SK-N-SH (cell line): Measurements from ENCODE around the gene HP1BP3. TPM values are rescaled to one million over a fixed set of nuclear protein-coding genes. Genes with fewer than 3 reads are reported as not detected.
"Not testable (repeated sequence)": the region's sequence is repeated elsewhere in the genome, so short reads cannot be mapped to it uniquely, and the experiment has no call there.

ENCODE experiments used
- CTCF ChIA-PET: fragments of 300-600, 350-600 bp; formaldehyde crosslinking; extraction: SDS; loops from one replicate; lab custom pipeline; 2021; lab: Yijun Ruan, JAX
- POLR2A ChIA-PET: fragments of 350-600 bp; sonication (Branson Sonifier 250); formaldehyde crosslinking; extraction: SDS; loops from one replicate; lab custom pipeline; 2020; ENCODE audit warnings: antibody characterized with exemption, inconsistent platforms; lab: Yijun Ruan, JAX
- DNase-seq: peaks from one replicate; pipeline ENCODE4 v3.0.0; 2012
- H2AFZ ChIP-seq: fragments of 200-600 bp; sonication (generic); 2 replicates; pipeline ENCODE4 v1.8.1; 2016; ENCODE audit warnings: antibody characterized with exemption, mild to moderate bottlenecking, low read depth
- H3F3A ChIP-seq: fragments of 200-600 bp; sonication (generic); replicated peaks from 2 replicates; pipeline ENCODE3; 2016; ENCODE audit warnings: antibody characterized with exemption, mild to moderate bottlenecking; ENCODE audit not compliant: insufficient read depth
- H3K27ac ChIP-seq, 2 experiments: fragments of 200-500 bp in 1 of 2; fragments of 200-600 bp in 1 of 2; sonication (Bioruptor generic) in 1 of 2; sonication (generic), shearing (Covaris generic) in 1 of 2; 2 replicates each; pipeline versions ENCODE4 v1.5.1 to v1.6.1; 2014 to 2016; ENCODE audit warnings: low read depth in 2 of 2, inconsistent platforms in 1 of 2, low read length in 1 of 2, mild to moderate bottlenecking in 1 of 2, mixed read lengths in 1 of 2
- H3K27me3 ChIP-seq: fragments of 200-600 bp; sonication (generic), shearing (Covaris generic); 2 replicates; pipeline ENCODE4 v1.6.1; 2016; ENCODE audit warnings: mixed run types; ENCODE audit not compliant: insufficient read depth
- H3K36me3 ChIP-seq, 2 experiments: fragments of 200-500 bp in 1 of 2; fragments of 200-600 bp in 1 of 2; sonication (Bioruptor generic) in 1 of 2; sonication (generic) in 1 of 2; replicated peaks in 1 of 2; 2 replicates each; pipeline versions ENCODE3 to v1.5.1; 2014 to 2016; ENCODE audit warnings: low read length in 1 of 2, mild to moderate bottlenecking in 1 of 2; ENCODE audit not compliant: insufficient read depth in 2 of 2, control insufficient read depth in 1 of 2
- H3K4me1 ChIP-seq, 2 experiments: fragments of 200-500 bp in 1 of 2; fragments of 200-600 bp in 1 of 2; sonication (Bioruptor generic) in 1 of 2; sonication (generic), shearing (Covaris generic) in 1 of 2; 2 replicates each; pipeline versions ENCODE4 v1.5.1 to v1.6.1; 2014 to 2016; ENCODE audit warnings: low read depth in 1 of 2, low read length in 1 of 2, mixed run types in 1 of 2; ENCODE audit not compliant: insufficient read depth in 2 of 2, control insufficient read depth in 1 of 2
- H3K4me2 ChIP-seq: fragments of 200-600 bp; sonication (generic), shearing (Covaris generic); 2 replicates; pipeline ENCODE4 v1.6.1; 2017; ENCODE audit warnings: mixed run types
- H3K4me3 ChIP-seq, 2 experiments: fragments of 200-500 bp in 1 of 2; fragments of 200-600 bp in 1 of 2; sonication (Bioruptor generic) in 1 of 2; sonication (generic), shearing (Covaris generic) in 1 of 2; 2 replicates each; pipeline versions ENCODE4 v1.5.1 to v1.8.1; 2014 to 2016; ENCODE audit warnings: low read depth in 2 of 2, inconsistent platforms in 1 of 2, low read length in 1 of 2, mild to moderate bottlenecking in 1 of 2, mixed read lengths in 1 of 2, moderate library complexity in 1 of 2
- H3K79me2 ChIP-seq: fragments of 200-600 bp; sonication (generic); 2 replicates; pipeline ENCODE4 v1.8.1; 2017; ENCODE audit warnings: mild to moderate bottlenecking; ENCODE audit not compliant: insufficient read depth
- H3K9ac ChIP-seq: fragments of 200-600 bp; sonication (generic); 2 replicates; pipeline ENCODE4 v1.6.1; 2017; ENCODE audit warnings: mixed run types
- H3K9me2 ChIP-seq: fragments of 200-600 bp; sonication (generic); 2 replicates; pipeline ENCODE4 v1.6.1; 2017; ENCODE audit warnings: mixed run types
- H3K9me3 ChIP-seq: fragments of 200-600 bp; sonication (generic); 2 replicates; pipeline ENCODE4 v1.6.1; 2017; ENCODE audit warnings: mixed run types, mild to moderate bottlenecking, moderate library complexity
- H4K20me1 ChIP-seq: fragments of 200-600 bp; sonication (generic); 2 replicates; pipeline ENCODE4 v1.6.1; 2017; ENCODE audit warnings: mild to moderate bottlenecking, mixed run types; ENCODE audit not compliant: insufficient read depth
- EZH2phosphoT487 ChIP-seq: fragments of 200-600 bp; sonication (generic); IDR thresholded peaks from 2 replicates; pipeline ENCODE4 v1.6.1; 2017; ENCODE audit warnings: low read depth, mixed run types, mild to moderate bottlenecking, antibody characterized with exemption, moderate library complexity, borderline replicate concordance
- FOSL2 ChIP-seq: IDR thresholded peaks from 2 replicates; pipeline ENCODE4 v1.4.0; 2012; ENCODE audit warnings: low read depth, mild to moderate bottlenecking, moderate library complexity, borderline replicate concordance
- GABPA ChIP-seq: IDR thresholded peaks from 2 replicates; pipeline ENCODE4 v1.4.0; 2012; ENCODE audit warnings: low read depth, mild to moderate bottlenecking
- JUND ChIP-seq: IDR thresholded peaks from 2 replicates; pipeline ENCODE4 v1.4.0; 2012
- MXI1 ChIP-seq: IDR thresholded peaks from 2 replicates; pipeline ENCODE4 v1.6.1; 2012; ENCODE audit warnings: mild to moderate bottlenecking, low read depth, low read length, improper control_type of control experiment
- NRF1 ChIP-seq: IDR thresholded peaks from 2 replicates; pipeline ENCODE4 v1.6.1; 2012; ENCODE audit warnings: low read depth, mild to moderate bottlenecking, low read length
- PBX3 ChIP-seq: IDR thresholded peaks from 2 replicates; pipeline ENCODE4; 2012
- RAD21 ChIP-seq: IDR thresholded peaks from 2 replicates; pipeline ENCODE4 v1.6.1; 2012; ENCODE audit warnings: mild to moderate bottlenecking, low read length
- RXRA ChIP-seq: IDR thresholded peaks from 2 replicates; pipeline ENCODE4 v1.4.0; 2012; ENCODE audit warnings: low read depth, mild to moderate bottlenecking, borderline replicate concordance
- SIN3A ChIP-seq: IDR thresholded peaks from 2 replicates; pipeline ENCODE4 v1.6.1; 2012; ENCODE audit warnings: low read depth, mild to moderate bottlenecking, low read length, moderate library complexity, borderline replicate concordance
- TAF1 ChIP-seq: IDR thresholded peaks from 2 replicates; pipeline ENCODE4 v1.6.1; 2012; ENCODE audit warnings: low read depth, mild to moderate bottlenecking, low read length, moderate library complexity, borderline replicate concordance
- YY1 ChIP-seq: IDR thresholded peaks from 2 replicates; pipeline ENCODE4 v1.4.0; 2012; ENCODE audit warnings: low read depth, mild to moderate bottlenecking
- WGBS: methylation state at CpG from one replicate; pipeline ENCODE4 v1.1.6; 2017; ENCODE audit warnings: low lambda C conversion rate; 5-methylcytosine and 5-hydroxymethylcytosine counted together
- polyA plus RNA-seq, 3 experiments: library from polyadenylated mRNA; depleted of rRNA; stranded (reverse); fragments of >200 nt; gene quantifications; 2 replicates each; pipeline ENCODE4 v1.2.3, GENCODE V29; 2012
- TF ChIP-seq, protein P1 (sequence below): IDR thresholded peaks from 2 replicates; pipeline ENCODE4 v1.4.0; 2012; ENCODE audit warnings: low read depth, borderline replicate concordance
- TF ChIP-seq, protein P2 (sequence below): fragments of 150-350 bp; IDR thresholded peaks from 2 replicates; pipeline ENCODE4 v1.6.1; 2017; ENCODE audit warnings: antibody characterized with exemption, low read length, low read depth, borderline replicate concordance
- TF ChIP-seq, protein P3 (sequence below): IDR thresholded peaks from 2 replicates; pipeline ENCODE4 v1.4.0; 2012; ENCODE audit warnings: low read depth

HP1BP3 gene
- polyA plus RNA-seq, 1 of the 3 experiments (the other 2 are of a cell fraction) = 236 TPM

DNA sequence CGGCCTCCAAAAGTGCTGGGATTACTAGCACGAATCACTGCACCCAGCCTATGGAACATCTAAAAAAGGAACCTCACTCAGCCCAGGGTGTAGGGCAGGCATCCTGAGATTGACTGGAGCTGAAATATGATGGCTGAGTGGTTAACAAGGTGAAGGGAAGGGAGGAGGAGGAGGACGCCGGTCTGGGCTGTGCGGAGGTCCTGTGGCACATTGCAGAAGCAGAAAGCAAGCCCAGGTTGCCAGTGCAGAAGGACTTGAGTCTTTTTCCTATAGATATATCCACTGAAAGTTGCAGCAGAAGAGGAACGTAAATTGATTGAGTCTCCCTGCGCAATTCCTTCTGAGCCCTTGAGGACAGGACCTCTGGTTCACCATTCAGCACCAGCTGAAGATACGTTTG is 67.8 kb downstream of the HP1BP3 start (continued):
- TF ChIP-seq, protein P1, sequence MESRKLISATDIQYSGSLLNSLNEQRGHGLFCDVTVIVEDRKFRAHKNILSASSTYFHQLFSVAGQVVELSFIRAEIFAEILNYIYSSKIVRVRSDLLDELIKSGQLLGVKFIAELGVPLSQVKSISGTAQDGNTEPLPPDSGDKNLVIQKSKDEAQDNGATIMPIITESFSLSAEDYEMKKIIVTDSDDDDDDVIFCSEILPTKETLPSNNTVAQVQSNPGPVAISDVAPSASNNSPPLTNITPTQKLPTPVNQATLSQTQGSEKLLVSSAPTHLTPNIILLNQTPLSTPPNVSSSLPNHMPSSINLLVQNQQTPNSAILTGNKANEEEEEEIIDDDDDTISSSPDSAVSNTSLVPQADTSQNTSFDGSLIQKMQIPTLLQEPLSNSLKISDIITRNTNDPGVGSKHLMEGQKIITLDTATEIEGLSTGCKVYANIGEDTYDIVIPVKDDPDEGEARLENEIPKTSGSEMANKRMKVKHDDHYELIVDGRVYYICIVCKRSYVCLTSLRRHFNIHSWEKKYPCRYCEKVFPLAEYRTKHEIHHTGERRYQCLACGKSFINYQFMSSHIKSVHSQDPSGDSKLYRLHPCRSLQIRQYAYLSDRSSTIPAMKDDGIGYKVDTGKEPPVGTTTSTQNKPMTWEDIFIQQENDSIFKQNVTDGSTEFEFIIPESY = no peak
- TF ChIP-seq RXRA (no peak), SIN3A (no peak)
- TF ChIP-seq, protein P2, sequence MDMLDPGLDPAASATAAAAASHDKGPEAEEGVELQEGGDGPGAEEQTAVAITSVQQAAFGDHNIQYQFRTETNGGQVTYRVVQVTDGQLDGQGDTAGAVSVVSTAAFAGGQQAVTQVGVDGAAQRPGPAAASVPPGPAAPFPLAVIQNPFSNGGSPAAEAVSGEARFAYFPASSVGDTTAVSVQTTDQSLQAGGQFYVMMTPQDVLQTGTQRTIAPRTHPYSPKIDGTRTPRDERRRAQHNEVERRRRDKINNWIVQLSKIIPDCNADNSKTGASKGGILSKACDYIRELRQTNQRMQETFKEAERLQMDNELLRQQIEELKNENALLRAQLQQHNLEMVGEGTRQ = no peak

DNA sequence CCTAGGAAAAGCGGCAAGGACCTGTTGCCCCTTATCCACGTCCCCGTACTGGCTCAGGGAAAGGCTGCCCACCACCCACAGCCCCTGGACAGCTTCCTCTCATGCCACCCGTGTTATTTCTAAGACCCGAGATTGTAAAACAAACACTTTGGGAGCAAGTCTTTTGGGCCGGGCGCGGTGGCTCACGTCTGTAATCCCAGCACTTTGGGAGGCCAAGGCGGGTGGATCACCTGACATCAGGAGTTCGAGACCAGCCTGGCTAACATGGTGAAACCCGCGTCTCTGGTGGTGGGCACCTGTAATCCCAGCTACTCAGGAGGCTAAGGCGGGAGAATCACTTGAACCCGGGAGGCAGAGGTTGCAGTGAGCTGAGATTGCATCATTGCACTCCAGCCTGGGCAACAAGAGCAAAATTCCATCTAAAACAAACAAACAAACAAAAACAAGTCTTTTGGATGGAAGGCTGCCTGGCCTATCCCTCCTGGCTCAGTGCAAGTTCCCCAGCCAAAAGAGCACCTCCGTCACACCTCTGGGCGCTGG is 68.7 kb downstream of the HP1BP3 start:
- not testable (repeated sequence) for H3K79me2 ChIP-seq, DNase-seq, H3F3A ChIP-seq, H4K20me1 ChIP-seq, H3K9me3 ChIP-seq, H3K27ac ChIP-seq, H3K36me3 ChIP-seq, H3K9ac ChIP-seq, H3K4me1 ChIP-seq, H3K27me3 ChIP-seq, H3K9me2 ChIP-seq
- peak overlapping the region in 1 of 2 experiments; percentile 51; a peak in 2 of 4 replicates for H3K4me3 ChIP-seq
- WGBS = 81% methylated on average over 6 of the region's 17 CpGs
- H3K4me2 ChIP-seq = peak overlapping the region; percentile 60; the same call in 1 of the 2 replicates
- ChIA-PET CTCF (interaction anchor here (1.0 to 2.8 kb wide), 4 partner anchors 10 to 24 kb away, joined by 3 to 12 read pairs (median 4); no protein-coding TSS in a partner anchor), POLR2A (interaction anchor here (1.1 kb wide), 1 partner anchor 14 kb away, joined by 3 read pairs; the partner anchor contains the start of gene SH2D5)
- H2AFZ ChIP-seq = 0 out of 2 replicates have a peak overlapping the region, but pooled peaks have one; percentile 56

- no peak within 1 kb of the TSS for H3K9ac ChIP-seq
- POLR2A ChIA-PET = interaction anchor here (1.1 kb wide), 1 partner anchor 15 kb away, joined by 3 read pairs; the partner anchor contains the start of gene SH2D5
- WGBS = 28% methylated on average over 21 of the region's 112 CpGs
These were observed 69.4 kb downstream of the HP1BP3 start, which contains the start of gene KIF17 for GRCh38 chr1:20717452-20718342. KIF17 (minus strand) TSS chr1:20718007; CDS start chr1:20717706, 301 bp downstream.

More at GRCh38 chr1:20717452-20718342, 69.4 kb downstream of the HP1BP3 start, which contains the start of gene KIF17:
- H3K9me3 ChIP-seq = no peaks in the 10 kb centered on the region
- H2AFZ ChIP-seq = peak within 1 kb of the TSS; percentile 91
- no peaks in the 10 kb centered on the region for H3K79me2 ChIP-seq
- no peaks in the 10 kb centered on the region for H3F3A ChIP-seq
- H4K20me1 ChIP-seq = no peaks in the 10 kb centered on the region
- no peaks in the 10 kb centered on the region for H3K36me3 ChIP-seq
- peak within 1 kb of the TSS; percentile 76; the same call in 1 of the 2 replicates for H3K4me2 ChIP-seq
- peak; percentile 93 for DNase-seq
- CTCF ChIA-PET = interaction anchor here (0.6 to 2.8 kb wide), 7 partner anchors 10 to 651 kb away, joined by 3 to 12 read pairs (median 4); partner anchors contain the start of gene SH2D5
- H3K9me2 ChIP-seq = no peaks in the 10 kb centered on the region
- H3K27me3 ChIP-seq = no peaks in the 10 kb centered on the region
- TF ChIP-seq TAF1 (no peak), EZH2phosphoT487 (no peak), GABPA (no peak), SIN3A (no peak), JUND (no peak), FOSL2 (no peak), YY1 (no peak), NRF1 (no peak), RAD21 (no peak), RXRA (no peak), PBX3 (no peak), MXI1 (peak; percentile 18; the same call in 1 of the 2 replicates)
- TF ChIP-seq, protein P1 = no peak
- TF ChIP-seq, protein P3, sequence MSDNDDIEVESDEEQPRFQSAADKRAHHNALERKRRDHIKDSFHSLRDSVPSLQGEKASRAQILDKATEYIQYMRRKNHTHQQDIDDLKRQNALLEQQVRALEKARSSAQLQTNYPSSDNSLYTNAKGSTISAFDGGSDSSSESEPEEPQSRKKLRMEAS = peak; percentile 95
- peak within 1 kb of the TSS; percentile 51 to 59 for H3K4me3 ChIP-seq
- peaks cover 0 to 2% of the 10 kb centered on the region in 2 experiments; a peak in 1 of 4 replicates for H3K4me1 ChIP-seq
- H3K27ac ChIP-seq = no peak within 1 kb of the TSS
